A549 (cell line): ENCODE measurements around the gene GH2. TPM values are rescaled to one million over a fixed set of nuclear protein-coding genes. Genes with fewer than 3 reads are reported as not detected.
A peak's percentile ranks its signal among the peaks of the same experiment; 100 is the strongest.
"Not testable (repeated sequence)": the region's sequence is repeated elsewhere in the genome, so short reads cannot be mapped to it uniquely, and the experiment has no call there.

ENCODE experiments used
- ATAC-seq, 2 experiments: fragments of 200-7000 bp in 1 of 2; fragments of >200 bp in 1 of 2; cut with Nextera tagmentation in 1 of 2; cut with Tn5 transposase in 1 of 2; 3 replicates each; pipeline versions ENCODE4 v1.8.0 to v1.9.1; 2018 to 2020; ENCODE audit warnings: mild to moderate bottlenecking in 1 of 2, moderate library complexity in 1 of 2
- CTCF ChIA-PET: fragments of 300-600 bp; sonication (Branson Sonifier 250); formaldehyde crosslinking; extraction: SDS; loops from one replicate; lab custom pipeline; 2021; ENCODE audit warnings: antibody characterized with exemption, inconsistent platforms; lab: Yijun Ruan, JAX
- POLR2A ChIA-PET: fragments of 350-600 bp; formaldehyde crosslinking; extraction: SDS; loops from one replicate; lab custom pipeline; 2021; ENCODE audit warnings: antibody characterized with exemption, inconsistent platforms; lab: Yijun Ruan, JAX
- DNase-seq, 2 experiments: peaks; one replicate each; pipeline versions ENCODE4 v3.0.0 to v3.0.0-alpha.2; 2011 to 2016; ENCODE audit warnings: low read depth in 1 of 2, low spot score in 1 of 2
- FAIRE-seq: peaks from 2 replicates; lab custom pipeline; 2011; peaks lifted over from hg19 to GRCh38; lab: Jason Lieb, UNC
- H3K27ac ChIP-seq, 2 experiments: fragments of >200 bp; sonication (Bioruptor Twin); formaldehyde crosslinking; 3 replicates each; pipeline ENCODE4 v1.5.1; 2016 to 2017
- H3K4me1 ChIP-seq: fragments of >200 bp; sonication (Bioruptor Twin); formaldehyde crosslinking; 3 replicates; pipeline ENCODE4 v1.6.1; 2016
- H3K4me2 ChIP-seq: fragments of >200 bp; sonication (Bioruptor Twin); formaldehyde crosslinking; 3 replicates; pipeline ENCODE4 v1.6.1; 2016
- H3K4me3 ChIP-seq: fragments of >200 bp; sonication (Bioruptor Twin); formaldehyde crosslinking; 3 replicates; pipeline ENCODE4 v1.5.1; 2016
- H3K9me3 ChIP-seq: fragments of >200 bp; sonication (Bioruptor Twin); formaldehyde crosslinking; 3 replicates; pipeline ENCODE4 v1.6.1; 2016
- CBX2 ChIP-seq: fragments of 200-600 bp; sonication (generic); IDR thresholded peaks from 2 replicates; pipeline ENCODE4 v1.6.1; 2016; ENCODE audit warnings: low read depth, mild to moderate bottlenecking, borderline replicate concordance
- FOSB ChIP-seq: fragments of 250-450 bp; sonication (Bioruptor Pico); IDR thresholded peaks from 2 replicates; pipeline ENCODE4 v1.5.0; 2020; ENCODE audit warnings: mild to moderate bottlenecking, moderate library complexity
- HOXA7 ChIP-seq: fragments of 250-450 bp; sonication (Bioruptor Pico); IDR thresholded peaks from 2 replicates; pipeline ENCODE4 v1.5.0; 2020; ENCODE audit warnings: mild to moderate bottlenecking, moderate library complexity
- HOXB5 ChIP-seq: fragments of 250-450 bp; sonication (Bioruptor Pico); IDR thresholded peaks from 2 replicates; pipeline ENCODE4 v1.5.0; 2020; ENCODE audit warnings: mild to moderate bottlenecking, moderate library complexity
- JUN ChIP-seq, 2 experiments: fragments of >200 bp; sonication (Bioruptor Twin); formaldehyde crosslinking; IDR thresholded peaks; 2 replicates in 1 of 2; 3 replicates in 1 of 2; pipeline ENCODE4 v1.6.1; 2016 to 2017
- PHF8 ChIP-seq: fragments of 200-600 bp; sonication (generic); IDR thresholded peaks from 2 replicates; pipeline ENCODE4 v1.6.1; 2016; ENCODE audit warnings: low read depth, mild to moderate bottlenecking, antibody characterized with exemption, moderate library complexity, borderline replicate concordance
- POLR2AphosphoS2 ChIP-seq: conservative IDR thresholded peaks from 2 replicates; pipeline ENCODE4 v1.6.1; 2012; ENCODE audit warnings: low read length, improper control_type of control experiment, inconsistent platforms
- RAD21 ChIP-seq, 2 experiments: fragments of >200 bp in 1 of 2; sonication (Bioruptor Twin) in 1 of 2; formaldehyde crosslinking in 1 of 2; IDR thresholded peaks in 1 of 2; conservative IDR thresholded peaks in 1 of 2; 2 replicates in 1 of 2; 3 replicates in 1 of 2; pipeline ENCODE4 v1.6.1; 2012 to 2018; ENCODE audit warnings: inconsistent platforms in 1 of 2
- RCOR1 ChIP-seq: fragments of 150-350 bp; IDR thresholded peaks from 2 replicates; pipeline ENCODE4 v1.6.1; 2014; ENCODE audit warnings: antibody characterized with exemption, low read length, low read depth
- TP53 ChIP-seq: fragments of 250-450 bp; sonication (Bioruptor Pico); IDR thresholded peaks from 2 replicates; pipeline ENCODE4 v1.5.0; 2021; ENCODE audit warnings: mild to moderate bottlenecking, moderate library complexity
- ZNF302 ChIP-seq: fragments of 250-450 bp; sonication (Bioruptor Pico); IDR thresholded peaks from 2 replicates; pipeline ENCODE4 v1.9.0; 2021; ENCODE audit warnings: inconsistent platforms, mild to moderate bottlenecking, moderate library complexity
- WGBS: methylation state at CpG from one replicate; pipeline ENCODE4 v1.1.6; 2017; ENCODE audit errors: missing lambda C conversion rate; 5-methylcytosine and 5-hydroxymethylcytosine counted together
- polyA plus RNA-seq, 4 experiments: library from polyadenylated mRNA; depleted of rRNA in 3 of 4; stranded (reverse); fragments of >200 nt; fragmentation: RNase III in 1 of 4; extraction: RNeasy Plus Mini Kit Qiagen cat#74134 plus additional on column Dnase treatment in 1 of 4; gene quantifications; 2 replicates in 3 of 4; 3 replicates in 1 of 4; pipeline ENCODE4 v1.2.3, GENCODE V29; 2011 to 2017
- TF ChIP-seq, protein P1 (sequence below): IDR thresholded peaks from 2 replicates; pipeline ENCODE4 v1.6.1; 2012; ENCODE audit warnings: low read depth, borderline replicate concordance
- TF ChIP-seq, protein P2 (sequence below): fragments of 250-450 bp; sonication (Bioruptor Pico); IDR thresholded peaks from 2 replicates; pipeline ENCODE4 v1.5.0; 2020; ENCODE audit warnings: low read depth, mild to moderate bottlenecking, moderate library complexity
- TF ChIP-seq, protein P3 (sequence below): IDR thresholded peaks from 2 replicates; pipeline ENCODE4 v1.6.1; 2012
- TF ChIP-seq, protein P4 (sequence below): fragments of 150-350 bp; IDR thresholded peaks from 2 replicates; pipeline ENCODE4 v1.6.1; 2014; ENCODE audit warnings: low read depth, mild to moderate bottlenecking, low read length

Gene GH2
- polyA plus RNA-seq, 2 of the 4 experiments (the other 2 are of a cell fraction) = not detected

DNA sequence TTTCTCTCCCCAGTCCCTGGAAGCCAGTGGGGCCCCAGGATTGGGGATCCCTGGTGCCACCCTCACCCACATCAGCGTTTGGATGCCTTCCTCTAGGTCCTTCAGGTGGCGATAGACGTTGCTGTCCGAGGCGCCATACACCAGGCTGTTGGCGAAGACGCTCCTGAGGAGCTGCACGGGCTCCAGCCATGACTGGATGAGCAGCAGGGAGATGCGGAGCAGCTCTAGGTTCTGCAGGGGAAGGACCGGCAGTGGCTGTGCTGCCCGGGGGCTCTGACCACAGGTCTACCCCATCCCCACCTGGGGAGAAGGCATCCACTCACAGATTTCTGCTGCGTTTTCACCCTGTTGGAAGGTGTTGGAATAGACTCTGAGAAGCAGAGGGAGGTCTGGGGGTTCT lies 1.0 kb downstream of the GH2 start:
- Histone ChIP-seq H3K9me3 (no peaks in the 10 kb centered on the region; the same call in 2 of the 3 replicates), H3K4me2 (no peak overlapping the region), H3K4me1 (no peaks in the 10 kb centered on the region), H3K4me3 (no peak overlapping the region), H3K27ac (no peak overlapping the region)
- CTCF ChIA-PET = interaction anchor here (0.6 to 4.4 kb wide), 8 partner anchors 9 to 94 kb away, joined by 3 to 56 read pairs (median 6); partner anchors contain the start of gene CSHL1
- no peak for DNase-seq
- TF ChIP-seq RAD21 (conservative IDR thresholded peaks at IDR 0.05 in 1 of 2, IDR thresholded peaks at IDR 0.05 in 1 of 2) (no peak), PHF8 (no peak), POLR2AphosphoS2 (no peak), ZNF302 (CRISPR knock-in tag) (no peak), TP53 (CRISPR knock-in tag) (no peak), FOSB (no peak), HOXA7 (CRISPR knock-in tag) (no peak), CBX2 (no peak), HOXB5 (CRISPR knock-in tag) (no peak), JUN (IDR thresholded peaks at IDR 0.05) (no peak), RCOR1 (no peak)
- TF ChIP-seq, protein P1, sequence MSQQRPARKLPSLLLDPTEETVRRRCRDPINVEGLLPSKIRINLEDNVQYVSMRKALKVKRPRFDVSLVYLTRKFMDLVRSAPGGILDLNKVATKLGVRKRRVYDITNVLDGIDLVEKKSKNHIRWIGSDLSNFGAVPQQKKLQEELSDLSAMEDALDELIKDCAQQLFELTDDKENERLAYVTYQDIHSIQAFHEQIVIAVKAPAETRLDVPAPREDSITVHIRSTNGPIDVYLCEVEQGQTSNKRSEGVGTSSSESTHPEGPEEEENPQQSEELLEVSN = no peak
- TF ChIP-seq, protein P2, sequence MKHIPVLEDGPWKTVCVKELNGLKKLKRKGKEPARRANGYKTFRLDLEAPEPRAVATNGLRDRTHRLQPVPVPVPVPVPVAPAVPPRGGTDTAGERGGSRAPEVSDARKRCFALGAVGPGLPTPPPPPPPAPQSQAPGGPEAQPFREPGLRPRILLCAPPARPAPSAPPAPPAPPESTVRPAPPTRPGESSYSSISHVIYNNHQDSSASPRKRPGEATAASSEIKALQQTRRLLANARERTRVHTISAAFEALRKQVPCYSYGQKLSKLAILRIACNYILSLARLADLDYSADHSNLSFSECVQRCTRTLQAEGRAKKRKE (CRISPR knock-in tag) = no peak
- TF ChIP-seq, protein P3, sequence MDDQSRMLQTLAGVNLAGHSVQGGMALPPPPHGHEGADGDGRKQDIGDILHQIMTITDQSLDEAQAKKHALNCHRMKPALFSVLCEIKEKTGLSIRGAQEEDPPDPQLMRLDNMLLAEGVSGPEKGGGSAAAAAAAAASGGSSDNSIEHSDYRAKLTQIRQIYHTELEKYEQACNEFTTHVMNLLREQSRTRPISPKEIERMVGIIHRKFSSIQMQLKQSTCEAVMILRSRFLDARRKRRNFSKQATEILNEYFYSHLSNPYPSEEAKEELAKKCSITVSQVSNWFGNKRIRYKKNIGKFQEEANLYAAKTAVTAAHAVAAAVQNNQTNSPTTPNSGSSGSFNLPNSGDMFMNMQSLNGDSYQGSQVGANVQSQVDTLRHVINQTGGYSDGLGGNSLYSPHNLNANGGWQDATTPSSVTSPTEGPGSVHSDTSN = no peak
- TF ChIP-seq, protein P4, sequence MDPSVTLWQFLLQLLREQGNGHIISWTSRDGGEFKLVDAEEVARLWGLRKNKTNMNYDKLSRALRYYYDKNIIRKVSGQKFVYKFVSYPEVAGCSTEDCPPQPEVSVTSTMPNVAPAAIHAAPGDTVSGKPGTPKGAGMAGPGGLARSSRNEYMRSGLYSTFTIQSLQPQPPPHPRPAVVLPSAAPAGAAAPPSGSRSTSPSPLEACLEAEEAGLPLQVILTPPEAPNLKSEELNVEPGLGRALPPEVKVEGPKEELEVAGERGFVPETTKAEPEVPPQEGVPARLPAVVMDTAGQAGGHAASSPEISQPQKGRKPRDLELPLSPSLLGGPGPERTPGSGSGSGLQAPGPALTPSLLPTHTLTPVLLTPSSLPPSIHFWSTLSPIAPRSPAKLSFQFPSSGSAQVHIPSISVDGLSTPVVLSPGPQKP = no peak
- FAIRE-seq = no peak
- WGBS = 70% methylated on average over 12 of the region's 12 CpGs
- POLR2A ChIA-PET = no interaction called here
- ATAC-seq = peak; percentile 6 to 9; a peak in 2 of 6 replicates

DNA sequence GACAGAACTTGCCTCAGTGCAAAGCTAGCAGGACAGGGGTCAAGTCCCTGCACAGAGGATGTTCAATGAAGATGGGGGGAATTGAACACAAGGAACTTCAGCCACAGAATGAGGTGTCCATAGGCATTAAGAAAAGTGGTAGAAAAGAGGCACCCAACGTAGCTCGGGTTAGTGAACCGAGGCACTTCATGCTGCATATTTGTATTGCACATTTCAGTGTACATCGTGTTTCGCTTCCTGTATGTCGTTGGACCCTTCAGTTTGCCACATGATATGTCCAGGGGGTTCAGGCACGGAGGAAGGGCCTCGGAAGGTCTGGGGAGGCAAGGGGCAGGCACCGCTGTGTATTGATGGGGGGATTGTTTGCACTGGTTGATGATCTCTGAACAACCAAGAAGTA lies 3.3 kb downstream of the GH2 start:
- DNase-seq, POLR2A ChIA-PET, ATAC-seq, H3K9me3 ChIP-seq, H3K27ac ChIP-seq, H3K4me3 ChIP-seq, FAIRE-seq, H3K4me2 ChIP-seq, H3K4me1 ChIP-seq: not testable (repeated sequence)
- 43% methylated on average over 9 of the region's 9 CpGs for WGBS
- CTCF ChIA-PET = interaction anchor here (0.5 to 3.9 kb wide), 9 partner anchors 11 to 262 kb away, joined by 3 to 30 read pairs (median 3); partner anchors contain the start of gene CSHL1

DNA sequence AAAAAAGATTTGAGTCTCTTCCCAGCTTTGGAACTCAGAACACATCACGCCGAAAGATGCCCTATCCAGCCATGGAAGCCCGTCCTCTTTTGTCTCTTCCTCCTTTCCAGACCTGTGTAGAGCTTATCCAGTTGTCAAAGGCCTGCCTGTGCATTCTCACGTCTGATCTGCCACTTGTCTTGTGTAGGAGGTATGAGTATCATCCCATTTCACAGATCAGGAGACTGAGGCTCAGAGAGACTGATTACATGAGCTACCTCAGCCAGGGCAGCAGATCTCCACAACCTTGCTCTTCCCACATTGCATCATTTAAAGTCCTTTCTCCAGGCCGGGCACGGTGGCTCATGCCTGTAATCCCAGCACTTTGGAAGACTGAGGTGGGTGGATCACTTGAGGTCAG lies 7.1 kb downstream of the GH2 start:
- CTCF ChIA-PET = interaction anchor here (0.9 to 4.4 kb wide), 6 partner anchors 8 to 263 kb away, joined by 3 to 21 read pairs (median 4); no protein-coding TSS in a partner anchor
- H3K4me3 ChIP-seq, H3K27ac ChIP-seq, H3K4me1 ChIP-seq, H3K9me3 ChIP-seq, FAIRE-seq, DNase-seq, H3K4me2 ChIP-seq, ATAC-seq, POLR2A ChIA-PET: not testable (repeated sequence)
- 68% methylated on average over 6 of the region's 6 CpGs for WGBS

DNA sequence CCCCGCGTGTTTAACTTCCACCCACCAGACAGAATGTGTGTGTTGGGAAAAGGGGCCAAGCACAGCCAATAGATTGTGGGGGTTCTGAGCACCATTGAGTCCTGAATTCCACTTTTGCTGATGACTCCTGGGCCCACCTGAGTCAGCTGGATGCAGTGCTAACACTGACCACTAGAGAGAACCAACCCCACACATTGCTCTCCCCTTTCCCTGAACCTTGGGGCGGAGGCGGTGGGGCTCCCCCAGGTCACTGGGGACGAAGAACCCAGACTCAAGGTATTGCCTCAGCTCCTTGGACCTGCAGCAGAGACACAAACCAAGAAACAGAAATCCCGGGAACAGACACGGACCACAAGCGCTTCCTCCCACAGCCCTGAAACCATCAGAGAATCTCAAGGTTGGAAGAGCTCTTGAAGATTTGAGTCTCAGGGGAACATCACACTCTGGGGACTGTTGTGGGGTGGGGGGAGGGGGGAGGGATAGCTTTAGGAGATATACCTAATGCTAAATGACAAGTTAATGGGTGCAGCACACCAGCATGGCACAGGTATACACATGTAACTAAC lies 7.6 kb downstream of the GH2 start:
- H3K4me2 ChIP-seq, DNase-seq, POLR2A ChIA-PET, H3K9me3 ChIP-seq, FAIRE-seq, H3K27ac ChIP-seq, H3K4me3 ChIP-seq, H3K4me1 ChIP-seq: not testable (repeated sequence)
- 72% methylated on average over 6 of the region's 8 CpGs for WGBS
- peak in 1 of 2 experiments; percentile 71; a peak in 3 of 6 replicates for ATAC-seq
- CTCF ChIA-PET = interaction anchor here (0.9 to 4.4 kb wide), 6 partner anchors 8 to 263 kb away, joined by 3 to 21 read pairs (median 4); no protein-coding TSS in a partner anchor

DNA sequence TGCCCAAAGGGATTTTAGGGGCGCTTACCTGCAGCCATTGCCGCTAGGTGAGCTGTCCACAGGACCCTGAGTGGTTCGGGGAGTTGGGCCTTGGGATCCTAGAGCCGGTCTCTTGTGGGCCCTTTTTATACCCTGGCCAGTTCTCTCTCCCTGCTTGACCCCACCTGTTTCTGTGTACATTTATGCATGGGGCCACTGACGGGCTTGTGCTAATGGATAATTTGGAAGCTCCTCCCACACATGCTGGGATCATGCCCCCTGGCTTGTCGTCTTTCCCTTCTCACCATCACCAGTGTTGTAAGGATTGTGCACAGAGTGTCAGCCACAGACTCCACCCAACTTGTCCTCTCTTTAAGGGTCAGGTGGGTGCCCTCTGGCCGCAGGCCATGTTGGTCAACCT lies 8.2 kb downstream of the GH2 start, which contains the start of gene CSH2:
Gene CSH2 (minus strand): TSS at position 101 of the 400 bp plus-strand sequence. CDS start 63 bp downstream, at position 38.
- FAIRE-seq, H3K9me3 ChIP-seq, H3K4me3 ChIP-seq, ATAC-seq, POLR2A ChIA-PET, H3K4me2 ChIP-seq, H3K4me1 ChIP-seq, H3K27ac ChIP-seq, DNase-seq: not testable (repeated sequence)
- CTCF ChIA-PET = interaction anchor here (1.1 to 4.4 kb wide), 3 partner anchors 16 to 264 kb away, joined by 3 to 21 read pairs (median 3); no protein-coding TSS in a partner anchor
- WGBS = 49% methylated on average over 6 of the region's 7 CpGs

DNA sequence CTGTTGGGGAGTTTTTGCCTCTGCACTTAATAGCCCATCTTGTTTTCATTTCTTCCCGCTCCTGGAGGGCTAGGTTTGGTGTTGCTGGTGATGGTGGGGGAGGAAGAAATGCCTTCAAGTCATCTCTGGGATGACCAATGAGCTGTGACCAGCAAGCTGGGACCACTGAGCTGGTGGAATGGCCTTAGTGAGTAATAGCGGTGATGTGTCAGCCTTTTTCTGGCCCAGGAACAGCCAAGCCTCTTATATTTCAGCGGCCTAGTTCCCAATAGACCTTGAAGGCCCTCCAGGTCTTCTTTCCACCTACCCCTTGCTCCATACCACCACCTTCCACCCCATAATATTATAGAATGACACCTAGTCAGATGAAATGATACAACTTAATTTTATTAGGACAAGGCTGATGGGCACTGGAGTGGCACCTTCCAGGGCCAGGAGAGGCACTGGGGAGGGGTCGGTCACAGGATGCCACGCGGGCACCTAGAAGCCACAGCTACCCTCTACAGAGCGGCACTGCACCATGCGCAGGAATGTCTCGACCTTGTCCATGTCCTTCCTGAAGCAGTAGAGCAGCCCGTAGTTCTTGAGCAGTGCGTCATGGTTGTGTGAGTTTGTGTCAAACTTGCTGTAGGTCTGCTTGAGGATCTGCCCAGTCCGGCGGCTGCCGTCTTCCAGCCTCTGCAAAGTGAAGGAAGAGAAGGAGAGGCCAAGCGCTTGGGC lies 9.9 kb downstream of the GH2 start:
- ATAC-seq, H3K4me2 ChIP-seq, H3K9me3 ChIP-seq, DNase-seq, POLR2A ChIA-PET, H3K4me3 ChIP-seq, H3K4me1 ChIP-seq, H3K27ac ChIP-seq, FAIRE-seq: not testable (repeated sequence)
- CTCF ChIA-PET = interaction anchor here (7.7 kb wide), 1 partner anchor 11 kb away, joined by 56 read pairs; the partner anchor contains the start of gene GH2
- 70% methylated on average over 15 of the region's 15 CpGs for WGBS
